ENCODE results near the gene CCAR1. TPM values are rescaled to one million over a fixed set of nuclear protein-coding genes. Genes with fewer than 3 reads are reported as not detected.

Gene CCAR1
- total and polyA plus RNA-seq, 2 of the 4 experiments (the other 2 are of a cell fraction) = 35.1 to 60.8 TPM

DNA sequence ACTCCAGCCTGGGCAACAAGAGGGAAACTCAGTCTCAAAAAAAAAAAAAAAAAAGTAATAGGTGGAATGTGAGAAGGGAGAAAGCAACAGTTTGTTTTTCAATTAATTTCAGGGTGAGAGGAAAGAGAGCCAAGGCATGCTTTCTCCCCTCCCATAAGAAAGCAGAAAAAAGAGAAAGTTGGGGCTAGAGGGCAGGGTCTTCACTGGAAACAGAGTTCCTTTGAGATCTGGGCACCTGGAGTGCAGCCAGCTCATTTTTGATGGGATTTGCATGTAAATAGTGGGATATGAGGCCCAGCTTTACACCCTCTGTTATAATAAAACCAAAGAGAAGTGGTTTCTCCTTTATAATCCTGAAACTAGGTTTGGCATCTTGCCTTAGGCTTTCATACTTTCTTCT is 92.5 kb downstream of the CCAR1 start:
- Histone ChIP-seq H2AK5ac (ENCODE audit: low read depth, low read length) (no peak overlapping the region), H2AFZ (replicated peaks; ENCODE audit: low read length, poor library complexity) (no peak overlapping the region), H2BK15ac (ENCODE audit: low read depth, low read length) (no peak overlapping the region), H3K56ac (ENCODE audit: extremely low read depth, insufficient read depth, low read length) (no peak overlapping the region), H3K14ac (replicated peaks; ENCODE audit: low read depth, low read length) (no peak overlapping the region), H3K9ac (ENCODE audit: low read depth, low read length) (no peak overlapping the region), H4K20me1 (ENCODE audit: insufficient read depth, low read length) (no peaks in the 10 kb centered on the region), H3K27me3 (ENCODE audit: control insufficient read depth, insufficient read depth, low read length) (peaks cover 3% of the 10 kb centered on the region), H4K5ac (ENCODE audit: low read depth, low read length) (no peak overlapping the region), H4K91ac (ENCODE audit: insufficient read depth, low read depth, low read length) (no peak overlapping the region), H3K4ac (ENCODE audit: low read depth, low read length) (no peak overlapping the region), H2BK20ac (ENCODE audit: low read depth, low read length) (no peak overlapping the region), H4K8ac (ENCODE audit: low read depth in 2 of 2, low read length in 2 of 2) (no peak overlapping the region), H3K4me3 (ENCODE audit: insufficient read depth, low read depth, low read length) (no peak overlapping the region), H3K79me1 (ENCODE audit: low read depth in 1 of 2, low read length in 2 of 2) (no peaks in the 10 kb centered on the region), H2AK9ac (replicated peaks; ENCODE audit: low read depth, low read length, poor library complexity) (no peak overlapping the region), H3K18ac (ENCODE audit: low read depth, low read length) (no peak overlapping the region), H3K9me3 (ENCODE audit: control insufficient read depth, insufficient read depth, low read length) (no peaks in the 10 kb centered on the region), H3K4me2 (ENCODE audit: low read depth, low read length) (no peak overlapping the region), H3K23ac (ENCODE audit: low read depth, low read length) (no peak overlapping the region), H3K27ac (ENCODE audit: insufficient read depth, low read length) (no peak overlapping the region), H3K4me1 (ENCODE audit: control insufficient read depth, insufficient read depth, low read length) (peaks cover 2% of the 10 kb centered on the region; the same call in 1 of the 2 replicates), H3K9me1 (ENCODE audit: insufficient read depth, low read length) (no peaks in the 10 kb centered on the region), H2BK120ac (ENCODE audit: low read depth, low read length) (no peak overlapping the region), H3K36me3 (ENCODE audit: control insufficient read depth, insufficient read depth, low read length) (no peaks in the 10 kb centered on the region), H2BK5ac (ENCODE audit: low read depth, low read length, poor library complexity, severe bottlenecking) (no peak overlapping the region)
- dilution Hi-C loops (cut with HindIII; ENCODE audit: low sequenced_read_pairs, unreplicated experiment) (no loop called here), in situ Hi-C loops (cut with MboI; ENCODE audit: low sequenced_read_pairs) (no loop called here), intact Hi-C loops (cut with micrococcal nuclease) (no loop called here)
- no TSS peak for BruUV-seq (replicated peaks)
- no peak for DNase-seq
- no peak for TF ChIP-seq SMC3 (IDR thresholded peaks at IDR 0.05; ENCODE audit: low read depth, low read length)
- no peak for TF ChIP-seq RCOR1 (IDR thresholded peaks at IDR 0.05; ENCODE audit: insufficient replicate concordance, low read length)
- no peak for TF ChIP-seq RAD21 (IDR thresholded peaks at IDR 0.05; ENCODE audit: low read length)
- POLR2A ChIA-PET (ENCODE audit: unreplicated experiment) = interaction anchor here (0.5 to 0.7 kb wide), 2 partner anchors 11 to 60 kb away, joined by 3 to 7 read pairs; no protein-coding TSS in a partner anchor
- CTCF ChIA-PET = interaction anchor here (0.8 to 1.0 kb wide), 2 partner anchors 10 to 75 kb away, joined by 3 read pairs; no protein-coding TSS in a partner anchor
- no peak for ATAC-seq (ENCODE audit: low read depth)

All from IMR-90 (cell line).